H9 (cell line): ENCODE data around the gene KCNAB1. TPM values are rescaled to one million over a fixed set of nuclear protein-coding genes. Genes with fewer than 3 reads are reported as not detected.

Experiments
- DNase-seq: peaks from one replicate; pipeline ENCODE4 v3.0.0-alpha.2; 2017
- H2AFZ ChIP-seq: one replicate; pipeline ENCODE4 v1.6.1; 2013; ENCODE audit warnings: mild to moderate bottlenecking, low read length, control low read depth, moderate library complexity
- H2AK5ac ChIP-seq: 2 replicates; pipeline ENCODE4 v1.6.1; 2013; ENCODE audit warnings: low read length, control low read depth, mixed read lengths; ENCODE audit not compliant: insufficient read length
- H2BK120ac ChIP-seq: one replicate; pipeline ENCODE4 v1.6.1; 2013; ENCODE audit warnings: low read depth, mild to moderate bottlenecking, low read length, control low read depth, inconsistent platforms; ENCODE audit not compliant: poor library complexity, severe bottlenecking
- H2BK12ac ChIP-seq: 2 replicates; pipeline ENCODE4 v1.6.1; 2013; ENCODE audit warnings: low read length, control low read depth, mixed read lengths, low read depth; ENCODE audit not compliant: insufficient read length
- H2BK15ac ChIP-seq: 2 replicates; pipeline ENCODE4 v1.6.1; 2013; ENCODE audit warnings: low read depth, low read length, control low read depth
- H2BK20ac ChIP-seq: one replicate; pipeline ENCODE4 v1.6.1; 2013; ENCODE audit warnings: low read depth, mild to moderate bottlenecking, low read length, control low read depth, inconsistent platforms; ENCODE audit not compliant: poor library complexity, severe bottlenecking
- H2BK5ac ChIP-seq: 2 replicates; pipeline ENCODE4 v1.6.1; 2013; ENCODE audit warnings: low read length, control low read depth, mixed read lengths; ENCODE audit not compliant: insufficient read length
- H3K14ac ChIP-seq: 2 replicates; pipeline ENCODE4 v1.6.1; 2013; ENCODE audit warnings: low read length, control low read depth; ENCODE audit not compliant: insufficient read depth
- H3K18ac ChIP-seq: 2 replicates; pipeline ENCODE4 v1.6.1; 2013; ENCODE audit warnings: low read depth, mild to moderate bottlenecking, mixed read lengths, low read length, control low read depth; ENCODE audit not compliant: insufficient read length
- H3K23ac ChIP-seq: 2 replicates; pipeline ENCODE4 v1.6.1; 2013; ENCODE audit warnings: low read length, control low read depth, mixed read lengths, low read depth; ENCODE audit not compliant: insufficient read length
- H3K23me2 ChIP-seq: 2 replicates; pipeline ENCODE4 v1.6.1; 2013; ENCODE audit warnings: low read depth, mild to moderate bottlenecking, mixed read lengths, low read length, control low read depth; ENCODE audit not compliant: insufficient read length, poor library complexity, severe bottlenecking
- H3K27ac ChIP-seq: 2 replicates; pipeline ENCODE4 v1.5.1; 2013; ENCODE audit warnings: low read length, control low read depth, mixed read lengths, low read depth; ENCODE audit not compliant: insufficient read length
- H3K27me3 ChIP-seq: 2 replicates; pipeline ENCODE4 v1.6.1; 2013; ENCODE audit warnings: low read length, control low read depth, inconsistent platforms; ENCODE audit not compliant: insufficient read depth
- H3K4ac ChIP-seq: 2 replicates; pipeline ENCODE4 v1.6.1; 2013; ENCODE audit warnings: low read depth, mild to moderate bottlenecking, control low read depth, inconsistent platforms, low read length, moderate library complexity
- H3K4me1 ChIP-seq: 2 replicates; pipeline ENCODE4 v1.6.1; 2013; ENCODE audit warnings: low read length, control low read depth, inconsistent platforms; ENCODE audit not compliant: insufficient read depth
- H3K4me2 ChIP-seq: 2 replicates; pipeline ENCODE4 v1.6.1; 2013; ENCODE audit warnings: low read length, control low read depth, mixed read lengths; ENCODE audit not compliant: insufficient read length, insufficient read depth
- H3K56ac ChIP-seq: 2 replicates; pipeline ENCODE4 v1.6.1; 2013; ENCODE audit warnings: low read depth, mild to moderate bottlenecking, mixed read lengths, low read length, control low read depth; ENCODE audit not compliant: insufficient read length
- H3K79me1 ChIP-seq: 2 replicates; pipeline ENCODE4 v1.6.1; 2013; ENCODE audit warnings: low read depth, mild to moderate bottlenecking, moderate library complexity, low read length, control low read depth, inconsistent platforms; ENCODE audit not compliant: insufficient read depth, poor library complexity, severe bottlenecking
- H3K79me2 ChIP-seq: 2 replicates; pipeline ENCODE4 v1.6.1; 2013; ENCODE audit warnings: low read length, control low read depth, inconsistent platforms; ENCODE audit not compliant: insufficient read depth
- H3K9ac ChIP-seq: 2 replicates; pipeline ENCODE4 v1.6.1; 2013; ENCODE audit warnings: low read length, control low read depth, mixed read lengths; ENCODE audit not compliant: insufficient read length; ENCODE audit errors: extremely low read depth
- H3K9me3 ChIP-seq: one replicate; pipeline ENCODE4 v1.6.1; 2013; ENCODE audit warnings: low read depth, low read length, inconsistent platforms; ENCODE audit not compliant: control insufficient read depth
- H3T11ph ChIP-seq: one replicate; pipeline ENCODE4 v1.6.1; 2013; ENCODE audit warnings: mild to moderate bottlenecking, low read length, control low read depth, inconsistent platforms
- H4K20me1 ChIP-seq: one replicate; pipeline ENCODE4 v1.6.1; 2013; ENCODE audit not compliant: control insufficient read depth, insufficient read length, insufficient read depth
- H4K5ac ChIP-seq: 2 replicates; pipeline ENCODE4 v1.6.1; 2013; ENCODE audit warnings: low read depth, mild to moderate bottlenecking, mixed read lengths, low read length, control low read depth; ENCODE audit not compliant: insufficient read length
- H4K8ac ChIP-seq: replicated peaks from 2 replicates; pipeline ENCODE4 v1.6.1; 2013; ENCODE audit warnings: low read length, control low read depth, mixed read lengths, low read depth; ENCODE audit not compliant: insufficient read length
- H4K91ac ChIP-seq: 2 replicates; pipeline ENCODE4 v1.6.1; 2013; ENCODE audit warnings: low read depth, mild to moderate bottlenecking, moderate library complexity, mixed read lengths, low read length, control low read depth; ENCODE audit not compliant: insufficient read length
- H3K27ac Mint-ChIP-seq, 3 experiments: 2 replicates in 2 of 3; 3 replicates in 1 of 3; pipeline ENCODE4 v1.8.0; 2020 to 2021; ENCODE audit warnings: mixed read lengths in 3 of 3, mild to moderate bottlenecking in 1 of 3, moderate library complexity in 1 of 3
- H3K27me3 Mint-ChIP-seq: 2 replicates; pipeline ENCODE4 v1.8.0; 2021; ENCODE audit warnings: low read depth, mild to moderate bottlenecking, moderate library complexity, mixed read lengths
- H3K36me3 Mint-ChIP-seq, 3 experiments: 2 replicates in 2 of 3; 3 replicates in 1 of 3; pipeline ENCODE4 v1.8.0; 2020 to 2021; ENCODE audit warnings: low read depth in 3 of 3, mixed read lengths in 3 of 3; ENCODE audit not compliant: insufficient read depth in 1 of 3
- H3K4me1 Mint-ChIP-seq, 2 experiments: 2 replicates each; pipeline ENCODE4 v1.8.0; 2020; ENCODE audit warnings: mixed read lengths in 2 of 2
- H3K4me3 Mint-ChIP-seq, 2 experiments: 2 replicates in 1 of 2; 3 replicates in 1 of 2; pipeline ENCODE4 v1.8.0; 2020 to 2021; ENCODE audit warnings: mild to moderate bottlenecking in 2 of 2, mixed read lengths in 2 of 2, moderate library complexity in 1 of 2
- H3K9me3 Mint-ChIP-seq, 2 experiments: 2 replicates in 1 of 2; 3 replicates in 1 of 2; pipeline ENCODE4 v1.8.0; 2020; ENCODE audit warnings: mild to moderate bottlenecking in 2 of 2, mixed read lengths in 2 of 2, moderate library complexity in 1 of 2
- CTCF ChIP-seq: fragments of 200-600 bp; sonication (generic); conservative IDR thresholded peaks from 3 replicates; pipeline ENCODE4 v1.8.0; 2021; ENCODE audit warnings: antibody characterized with exemption, mild to moderate bottlenecking
- WGBS: extraction: QIAGEN DNeasy Blood & Tissue Kit; methylation state at CpG from one replicate; pipeline ENCODE4 v1.1.7; 2013; ENCODE audit warnings: missing lambda C conversion rate, low lambda C conversion rate, mixed read lengths; ENCODE audit not compliant: insufficient read length; ENCODE audit errors: extremely low coverage; 5-methylcytosine and 5-hydroxymethylcytosine counted together
- total RNA-seq: library from RNA; stranded (reverse); gene quantifications from 2 replicates; pipeline ENCODE4 v1.2.1, GENCODE V29; 2021

The KCNAB1 gene
- total RNA-seq, 1 experiment from 2014 or later = 3.7 TPM

- no peak overlapping the region for H3K27ac Mint-ChIP-seq
- H3K36me3 Mint-ChIP-seq = no peaks in the 10 kb centered on the region
- Histone ChIP-seq H2BK12ac (no peak overlapping the region), H3K18ac (no peak overlapping the region), H4K8ac (no peak overlapping the region), H2BK5ac (no peak overlapping the region), H3K23ac (no peak overlapping the region), H3K14ac (no peak overlapping the region), H2AFZ (no peak overlapping the region), H4K91ac (no peak overlapping the region), H3K23me2 (no peaks in the 10 kb centered on the region), H2BK15ac (no peak overlapping the region), H3K27ac (no peak overlapping the region), H2BK120ac (no peak overlapping the region), H2AK5ac (no peak overlapping the region), H3T11ph (no peak overlapping the region), H3K27me3 (no peaks in the 10 kb centered on the region), H3K9me3 (no peaks in the 10 kb centered on the region), H2BK20ac (no peak overlapping the region), H3K79me1 (no peaks in the 10 kb centered on the region), H4K5ac (no peak overlapping the region), H3K9ac (no peak overlapping the region), H3K4me2 (no peak overlapping the region), H3K56ac (no peak overlapping the region), H3K4me1 (no peaks in the 10 kb centered on the region), H3K79me2 (no peaks in the 10 kb centered on the region), H3K4ac (no peak overlapping the region), H4K20me1 (no peaks in the 10 kb centered on the region)
- no CpG with 5 or more reads among the region's 1 CpG for WGBS
- no peaks in the 10 kb centered on the region for H3K9me3 Mint-ChIP-seq
- H3K4me3 Mint-ChIP-seq = no peak overlapping the region
- H3K4me1 Mint-ChIP-seq = peaks cover 5 to 6% of the 10 kb centered on the region in 2 experiments
- TF ChIP-seq CTCF = no peak
- no peaks in the 10 kb centered on the region for H3K27me3 Mint-ChIP-seq
- DNase-seq = no peak
These were observed 363.0 kb downstream of the KCNAB1 start for GRCh38 chr3:156483426-156483825.
